ENCODE measurements around the gene TCAIM. TPM values are rescaled to one million over a fixed set of nuclear protein-coding genes. Genes with fewer than 3 reads are reported as not detected.

The TCAIM gene
- total and polyA plus RNA-seq, 2 experiments from 2014 or later: 20.7 to 36.3 TPM

DNA sequence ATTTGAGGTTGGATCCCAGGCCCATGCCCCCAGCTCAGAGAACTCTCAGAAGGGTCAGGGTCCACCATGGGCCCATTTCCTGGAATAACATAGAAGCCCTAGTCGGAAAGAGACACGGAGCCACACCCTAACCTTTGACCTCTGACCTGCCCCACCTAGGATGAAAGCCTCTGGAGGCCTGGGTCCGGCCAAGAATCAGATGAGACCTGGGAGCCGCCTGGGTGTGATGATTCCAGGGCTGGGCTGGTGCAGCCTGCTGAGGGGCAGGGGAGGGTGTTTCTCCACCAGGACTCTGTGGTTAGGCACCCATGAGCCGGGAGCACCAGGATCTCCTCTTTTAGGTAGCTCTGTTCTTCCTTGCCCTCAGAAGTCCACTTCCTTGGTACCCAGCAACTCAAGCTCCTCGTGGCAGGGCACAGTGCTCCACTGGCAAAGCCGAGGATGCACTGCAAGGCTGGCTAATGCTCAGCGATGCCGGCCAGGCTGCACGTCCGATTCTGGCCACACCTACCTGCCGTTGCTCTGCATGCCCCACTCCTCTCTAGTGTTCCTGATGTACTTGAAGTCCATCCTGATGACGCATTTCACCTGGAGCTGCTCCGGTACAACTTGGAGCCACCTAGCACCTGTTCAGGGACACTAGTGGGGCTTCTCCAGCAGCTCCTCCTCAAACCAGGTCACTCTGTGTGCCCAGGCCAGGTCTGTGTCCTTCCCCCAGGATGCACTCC, 81.5 kb downstream of the TCAIM start:
- no peaks in the 10 kb centered on the region for H3K79me2 ChIP-seq
- H3K4me2 ChIP-seq: no peak overlapping the region
- no peaks in the 10 kb centered on the region for H3K27me3 ChIP-seq
- no peaks in the 10 kb centered on the region for H4K20me1 ChIP-seq (ENCODE audit: insufficient read depth, poor library complexity, severe bottlenecking)
- no peaks in the 10 kb centered on the region for H3K9me3 ChIP-seq (ENCODE audit: low read depth)
- TF ChIP-seq, protein P1, sequence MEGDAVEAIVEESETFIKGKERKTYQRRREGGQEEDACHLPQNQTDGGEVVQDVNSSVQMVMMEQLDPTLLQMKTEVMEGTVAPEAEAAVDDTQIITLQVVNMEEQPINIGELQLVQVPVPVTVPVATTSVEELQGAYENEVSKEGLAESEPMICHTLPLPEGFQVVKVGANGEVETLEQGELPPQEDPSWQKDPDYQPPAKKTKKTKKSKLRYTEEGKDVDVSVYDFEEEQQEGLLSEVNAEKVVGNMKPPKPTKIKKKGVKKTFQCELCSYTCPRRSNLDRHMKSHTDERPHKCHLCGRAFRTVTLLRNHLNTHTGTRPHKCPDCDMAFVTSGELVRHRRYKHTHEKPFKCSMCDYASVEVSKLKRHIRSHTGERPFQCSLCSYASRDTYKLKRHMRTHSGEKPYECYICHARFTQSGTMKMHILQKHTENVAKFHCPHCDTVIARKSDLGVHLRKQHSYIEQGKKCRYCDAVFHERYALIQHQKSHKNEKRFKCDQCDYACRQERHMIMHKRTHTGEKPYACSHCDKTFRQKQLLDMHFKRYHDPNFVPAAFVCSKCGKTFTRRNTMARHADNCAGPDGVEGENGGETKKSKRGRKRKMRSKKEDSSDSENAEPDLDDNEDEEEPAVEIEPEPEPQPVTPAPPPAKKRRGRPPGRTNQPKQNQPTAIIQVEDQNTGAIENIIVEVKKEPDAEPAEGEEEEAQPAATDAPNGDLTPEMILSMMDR (IDR thresholded peaks at IDR 0.05; ENCODE audit: poor library complexity): no peak
- TF ChIP-seq EZH2 (IDR thresholded peaks at IDR 0.05; ENCODE audit: borderline replicate concordance) (no peak), EZH2phosphoT487 (IDR thresholded peaks at IDR 0.05; ENCODE audit: low read depth, severe bottlenecking, unreplicated experiment) (no peak)
- no peak overlapping the region for H2AFZ ChIP-seq
- no peak overlapping the region for H3K4me3 ChIP-seq
- no peaks in the 10 kb centered on the region for H3K9me2 ChIP-seq (replicated peaks; ENCODE audit: insufficient read depth)
- no peak for DNase-seq (ENCODE audit: low spot score)
- no peaks in the 10 kb centered on the region for H3K36me3 ChIP-seq (replicated peaks; ENCODE audit: insufficient read depth, low read depth)
- H3K27ac ChIP-seq: no peak overlapping the region
- 80% methylated on average over 14 of the region's 14 CpGs for WGBS (ENCODE audit: low lambda C conversion rate, missing lambda C conversion rate)
- H3K4me1 ChIP-seq (ENCODE audit: insufficient read depth): no peaks in the 10 kb centered on the region

DNA sequence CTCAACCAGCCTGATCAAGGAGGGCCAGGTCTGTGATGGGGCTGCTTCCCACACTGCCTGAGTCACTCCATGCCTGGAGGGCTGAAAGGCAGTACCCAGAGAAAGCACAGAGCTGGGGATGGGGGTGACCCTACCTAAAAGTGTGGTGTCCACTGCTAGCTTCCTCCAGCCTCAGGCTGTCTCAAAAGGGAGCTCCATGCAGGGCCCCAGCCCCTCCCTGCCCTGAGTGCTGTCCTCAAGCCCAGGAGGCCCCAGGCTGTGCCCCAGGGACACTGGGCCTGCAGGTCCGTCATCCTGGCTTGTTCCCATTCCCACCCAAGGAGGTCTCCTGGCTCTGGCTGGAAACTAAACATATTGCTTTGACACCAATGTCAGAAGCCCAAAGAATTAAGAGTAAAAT, 82.1 kb downstream of the TCAIM start:
- no peaks in the 10 kb centered on the region for H3K79me2 ChIP-seq
- 62% methylated on average over 1 of the region's 1 CpG for WGBS (ENCODE audit: low lambda C conversion rate, missing lambda C conversion rate)
- H3K4me2 ChIP-seq: no peak overlapping the region
- H3K27me3 ChIP-seq: no peaks in the 10 kb centered on the region
- H2AFZ ChIP-seq: no peak overlapping the region
- no peaks in the 10 kb centered on the region for H3K9me3 ChIP-seq (ENCODE audit: low read depth)
- no peak overlapping the region for H3K27ac ChIP-seq
- no peaks in the 10 kb centered on the region for H3K36me3 ChIP-seq (replicated peaks; ENCODE audit: insufficient read depth, low read depth)
- H3K9me2 ChIP-seq (replicated peaks; ENCODE audit: insufficient read depth): no peaks in the 10 kb centered on the region
- DNase-seq (ENCODE audit: low spot score): no peak
- TF ChIP-seq EZH2phosphoT487 (IDR thresholded peaks at IDR 0.05; ENCODE audit: low read depth, severe bottlenecking, unreplicated experiment): no peak
- TF ChIP-seq, protein P1 (IDR thresholded peaks at IDR 0.05; ENCODE audit: poor library complexity): no peak
- no peaks in the 10 kb centered on the region for H4K20me1 ChIP-seq (ENCODE audit: insufficient read depth, poor library complexity, severe bottlenecking)
- no peak overlapping the region for H3K4me3 ChIP-seq
- H3K4me1 ChIP-seq (ENCODE audit: insufficient read depth): no peaks in the 10 kb centered on the region

DNA sequence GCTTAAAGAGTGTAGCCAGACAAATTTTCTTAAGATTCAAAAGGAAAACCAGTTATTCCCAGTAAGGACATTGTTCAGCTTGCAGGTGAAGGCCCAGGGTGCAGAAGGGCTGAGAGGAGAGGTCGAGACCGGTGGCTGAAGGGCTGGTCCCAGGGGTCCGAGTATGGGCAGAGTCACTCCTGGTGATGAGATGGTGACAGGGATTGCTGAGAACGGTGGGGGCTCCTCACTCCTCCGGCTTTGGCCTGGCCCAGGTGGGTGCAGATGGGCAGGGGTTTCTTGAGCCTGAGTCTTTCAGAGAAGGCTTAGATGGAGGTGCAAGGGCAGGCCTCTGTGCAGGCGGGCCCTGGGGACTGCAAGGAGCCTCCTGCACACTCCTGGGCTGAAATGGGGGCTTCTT, 82.7 kb downstream of the TCAIM start:
- Histone ChIP-seq H3K9me2 (replicated peaks; ENCODE audit: insufficient read depth) (no peaks in the 10 kb centered on the region), H3K9me3 (ENCODE audit: low read depth) (no peaks in the 10 kb centered on the region), H3K79me2 (no peaks in the 10 kb centered on the region), H4K20me1 (ENCODE audit: insufficient read depth, poor library complexity, severe bottlenecking) (no peaks in the 10 kb centered on the region), H3K36me3 (replicated peaks; ENCODE audit: insufficient read depth, low read depth) (no peaks in the 10 kb centered on the region), H3K27me3 (no peaks in the 10 kb centered on the region), H3K4me3 (no peak overlapping the region), H3K4me2 (no peak overlapping the region), H2AFZ (no peak overlapping the region), H3K4me1 (ENCODE audit: insufficient read depth) (no peaks in the 10 kb centered on the region), H3K27ac (no peak overlapping the region)
- no peak for DNase-seq (ENCODE audit: low spot score)
- WGBS (ENCODE audit: low lambda C conversion rate, missing lambda C conversion rate): 94% methylated on average over 6 of the region's 6 CpGs
- TF ChIP-seq EZH2phosphoT487 (IDR thresholded peaks at IDR 0.05; ENCODE audit: low read depth, severe bottlenecking, unreplicated experiment): no peak
- TF ChIP-seq EZH2 (IDR thresholded peaks at IDR 0.05; ENCODE audit: borderline replicate concordance): no peak
- TF ChIP-seq, protein P1 (IDR thresholded peaks at IDR 0.05; ENCODE audit: poor library complexity): no peak

Data from hepatocyte (in vitro differentiated cells).